Activated CD4-positive, alpha-beta T cell treated with anti-CD3 and anti-CD28 coated beads, Interleukin-2, amount 10 ng/mL, durations not matched to agents 7 days and 5 days (primary cell): Measurements from ENCODE around the gene PIP5K1C. TPM values are rescaled to one million over a fixed set of nuclear protein-coding genes. Genes with fewer than 3 reads are reported as not detected.

ENCODE experiments used
- CTCF ChIA-PET: fragments of 350-600 bp; sonication (Branson Sonifier 250); formaldehyde crosslinking; loops from one replicate; lab custom pipeline; 2021; ENCODE audit warnings: antibody characterized with exemption; lab: Charles Lee
- POLR2A ChIA-PET: fragments of 350-600 bp; sonication (Branson Sonifier 250); formaldehyde crosslinking; loops from one replicate; lab custom pipeline; 2021; ENCODE audit warnings: antibody characterized with exemption; lab: Charles Lee
- DNase-seq: peaks from one replicate; pipeline ENCODE4 v3.0.0-alpha.2; 2020
- H3K27ac Mint-ChIP-seq: one replicate; pipeline ENCODE4 v1.8.0; 2021; ENCODE audit warnings: mild to moderate bottlenecking, moderate library complexity, mixed read lengths
- H3K27me3 Mint-ChIP-seq: one replicate; pipeline ENCODE4 v1.8.0; 2021; ENCODE audit warnings: mixed read lengths
- H3K36me3 Mint-ChIP-seq: one replicate; pipeline ENCODE4 v1.8.0; 2021; ENCODE audit warnings: low read depth, mixed read lengths
- H3K4me1 Mint-ChIP-seq: one replicate; pipeline ENCODE4 v1.8.0; 2021; ENCODE audit warnings: mixed read lengths
- H3K4me3 Mint-ChIP-seq: one replicate; pipeline ENCODE4 v1.8.0; 2021; ENCODE audit warnings: mild to moderate bottlenecking, moderate library complexity, mixed read lengths
- H3K9me3 Mint-ChIP-seq: one replicate; pipeline ENCODE4 v1.8.0; 2021; ENCODE audit warnings: mixed read lengths
- total RNA-seq, 2 experiments: library from RNA; stranded (reverse); gene quantifications; one replicate each; pipeline ENCODE4 v1.2.3, GENCODE V29; 2021

PIP5K1C gene
- total RNA-seq, 2 experiments from 2014 or later: 18.7 to 19.5 TPM

DNA sequence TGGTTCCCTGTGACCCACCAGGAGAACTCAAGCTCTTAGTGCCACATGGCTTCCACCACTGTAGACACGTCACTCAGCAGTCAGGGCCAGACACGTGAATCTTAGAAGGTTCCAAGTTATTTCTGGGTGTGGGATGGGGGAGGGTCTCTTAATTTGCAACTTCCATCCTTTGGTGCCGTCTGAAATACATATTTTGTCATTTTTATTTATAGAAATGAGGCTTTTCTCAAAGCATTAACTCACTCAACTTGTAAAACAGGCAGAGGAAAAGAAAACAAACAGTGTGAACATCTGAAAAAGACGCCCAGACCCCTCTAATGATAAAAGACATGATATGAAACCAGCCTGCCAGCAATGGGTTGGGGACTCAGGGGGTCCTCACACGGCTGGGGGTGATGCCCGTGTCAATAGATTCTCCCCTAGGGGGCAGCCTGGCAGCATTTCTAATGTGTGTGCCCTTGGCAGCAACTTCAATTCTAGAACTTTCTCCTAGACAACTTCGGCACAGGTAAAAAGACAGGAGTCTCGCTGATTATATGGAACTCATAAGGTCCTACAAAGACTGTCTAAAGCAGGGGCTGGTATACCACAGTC, 15.4 kb downstream of the PIP5K1C start:
- Mint-ChIP-seq H3K4me1 (peaks cover 19% of the 10 kb centered on the region), H3K27me3 (no peaks in the 10 kb centered on the region), H3K4me3 (no peak overlapping the region), H3K36me3 (peaks cover 19% of the 10 kb centered on the region), H3K9me3 (peaks cover 6% of the 10 kb centered on the region), H3K27ac (no peak overlapping the region)
- ChIA-PET CTCF (no interaction called here), POLR2A (no interaction called here)
- no peak for DNase-seq

DNA sequence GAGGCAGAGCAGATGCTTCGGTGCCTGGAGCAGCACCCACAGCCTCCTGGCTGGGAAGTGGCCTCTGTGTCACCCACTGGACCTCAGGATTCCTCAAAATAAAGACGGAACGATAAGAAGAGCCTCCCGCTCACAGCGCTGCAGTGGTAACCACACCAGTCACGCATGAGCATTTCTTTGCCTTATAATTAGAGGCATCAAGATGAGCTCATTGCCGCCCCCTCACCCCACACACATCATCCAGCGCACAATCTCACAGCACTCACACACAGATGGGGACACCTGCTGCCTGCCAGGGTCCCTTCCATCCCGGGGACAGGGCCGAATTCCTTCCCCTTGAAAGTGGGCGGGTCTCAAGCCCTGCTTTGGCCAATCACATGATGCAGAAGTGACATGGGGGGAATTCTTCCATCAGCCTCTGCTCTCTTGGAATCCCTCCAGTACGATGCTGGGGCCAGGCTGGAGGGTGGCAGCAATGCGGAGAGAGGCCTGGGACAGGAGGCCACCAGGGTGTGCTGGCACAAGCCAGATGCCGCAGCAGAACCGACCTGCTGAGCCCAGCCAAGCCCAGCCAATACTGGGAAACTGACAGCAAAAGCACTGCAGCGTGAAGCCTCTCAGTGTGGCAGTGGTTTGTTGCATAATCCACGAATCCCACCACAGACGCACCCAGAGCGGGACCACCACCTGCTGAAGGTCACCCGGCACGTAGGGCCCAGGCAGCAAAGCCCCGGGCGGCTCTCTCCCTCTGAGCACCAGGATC, 16.0 kb downstream of the PIP5K1C start:
- Mint-ChIP-seq H3K27ac (no peak overlapping the region), H3K9me3 (peaks cover 6% of the 10 kb centered on the region), H3K4me1 (peaks cover 15% of the 10 kb centered on the region), H3K27me3 (no peaks in the 10 kb centered on the region), H3K4me3 (no peak overlapping the region), H3K36me3 (peaks cover 15% of the 10 kb centered on the region)
- POLR2A ChIA-PET: no interaction called here
- no peak for DNase-seq
- CTCF ChIA-PET: no interaction called here

DNA sequence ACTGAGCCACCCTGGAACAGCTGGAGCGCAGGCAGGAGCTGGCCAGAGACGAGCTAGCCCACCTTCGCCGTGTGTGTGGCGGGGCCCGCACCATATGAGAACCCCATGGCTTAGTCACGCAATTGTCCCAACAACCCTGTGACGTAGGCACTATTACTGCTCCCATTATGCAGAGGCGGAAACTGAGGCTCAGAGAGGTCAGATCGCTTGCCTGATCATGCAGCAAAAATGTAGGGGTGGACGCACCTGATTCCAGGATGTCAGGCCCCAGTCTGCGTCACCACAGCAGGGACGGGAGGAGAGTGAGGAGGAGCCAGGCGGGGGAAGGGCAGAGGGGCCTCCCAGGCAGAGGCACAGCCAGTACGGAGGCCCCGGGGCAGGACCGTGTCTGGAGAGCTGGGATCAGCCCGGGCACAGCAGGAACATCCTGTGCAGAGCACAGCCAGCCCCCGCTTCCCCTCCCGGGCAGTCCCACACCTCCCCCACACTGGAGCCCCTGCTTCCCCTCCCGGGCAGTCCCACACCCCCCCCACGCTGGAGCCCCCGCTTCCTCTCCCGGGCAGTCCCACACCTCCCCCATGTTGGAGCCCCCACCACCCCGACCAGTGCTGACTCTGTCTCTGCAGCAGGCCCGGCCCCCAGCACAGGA, 16.7 kb downstream of the PIP5K1C start:
- H3K4me3 Mint-ChIP-seq: no peak overlapping the region
- H3K9me3 Mint-ChIP-seq: peaks cover 6% of the 10 kb centered on the region
- peaks cover 15% of the 10 kb centered on the region for H3K36me3 Mint-ChIP-seq
- ChIA-PET POLR2A (no interaction called here), CTCF (no interaction called here)
- H3K27me3 Mint-ChIP-seq: no peaks in the 10 kb centered on the region
- no peak for DNase-seq
- no peak overlapping the region for H3K27ac Mint-ChIP-seq
- H3K4me1 Mint-ChIP-seq: peaks cover 14% of the 10 kb centered on the region

DNA sequence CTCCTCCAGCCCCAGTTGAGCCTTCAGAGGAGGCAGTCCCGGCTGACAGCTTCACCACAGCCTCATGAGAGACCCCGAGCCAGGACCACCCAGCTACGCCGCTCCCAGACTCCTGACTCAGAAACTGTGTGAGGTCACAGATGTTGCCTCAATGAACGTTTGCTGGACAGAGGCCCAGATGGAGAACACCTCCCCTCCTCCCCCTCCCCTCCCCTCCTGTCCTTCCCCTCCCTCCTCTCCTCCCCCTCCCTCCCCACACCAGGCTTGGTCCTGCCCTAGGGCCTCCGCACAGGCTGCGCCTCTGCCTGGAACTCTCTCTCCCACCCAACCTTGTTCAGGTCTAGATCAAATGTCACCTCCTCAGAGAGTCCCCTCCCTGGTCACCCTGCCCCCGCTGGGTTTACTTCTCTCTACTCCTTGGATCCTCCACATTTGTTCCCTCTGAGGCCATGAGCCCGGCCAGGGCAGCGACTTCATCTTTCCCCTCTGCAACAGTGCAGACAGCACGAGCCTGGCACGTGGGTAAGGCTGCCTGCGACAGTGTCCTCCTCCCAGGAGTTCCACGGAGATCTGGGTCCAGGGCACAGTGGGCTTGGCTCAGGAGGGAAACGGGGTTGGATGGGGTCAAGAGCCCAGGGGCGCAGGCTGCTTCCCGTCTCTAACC, 17.4 kb downstream of the PIP5K1C start:
- Mint-ChIP-seq H3K27ac (no peak overlapping the region), H3K4me1 (peaks cover 11% of the 10 kb centered on the region), H3K36me3 (peaks cover 15% of the 10 kb centered on the region), H3K9me3 (peaks cover 6% of the 10 kb centered on the region), H3K27me3 (no peaks in the 10 kb centered on the region), H3K4me3 (no peak overlapping the region)
- CTCF ChIA-PET: no interaction called here
- POLR2A ChIA-PET: no interaction called here
- no peak for DNase-seq

DNA sequence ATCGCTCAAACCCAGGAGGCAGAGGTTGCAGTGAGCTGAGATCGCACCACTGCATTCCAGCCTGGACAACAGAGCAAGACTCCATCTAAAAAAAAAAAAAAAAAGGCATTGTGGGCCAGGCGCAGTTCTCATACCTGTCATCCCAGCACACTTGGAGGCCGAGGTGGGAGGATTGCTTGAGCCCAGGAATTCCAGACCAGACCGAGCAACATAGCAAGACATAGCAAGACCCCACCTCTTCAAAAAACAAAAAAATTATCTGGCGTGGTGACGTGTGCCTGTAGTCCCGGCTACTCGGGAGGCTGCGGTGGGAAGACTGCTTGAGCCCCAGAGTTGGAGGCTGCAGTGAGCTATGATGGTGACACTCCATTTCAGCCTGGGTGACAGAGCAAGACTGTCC, 18.0 kb downstream of the PIP5K1C start:
- H3K27ac Mint-ChIP-seq: no peak overlapping the region
- peaks cover 6% of the 10 kb centered on the region for H3K9me3 Mint-ChIP-seq
- peaks cover 9% of the 10 kb centered on the region for H3K4me1 Mint-ChIP-seq
- POLR2A ChIA-PET: no interaction called here
- no peaks in the 10 kb centered on the region for H3K27me3 Mint-ChIP-seq
- no peak overlapping the region for H3K4me3 Mint-ChIP-seq
- no peak for DNase-seq
- H3K36me3 Mint-ChIP-seq: peaks cover 15% of the 10 kb centered on the region
- CTCF ChIA-PET: no interaction called here

DNA sequence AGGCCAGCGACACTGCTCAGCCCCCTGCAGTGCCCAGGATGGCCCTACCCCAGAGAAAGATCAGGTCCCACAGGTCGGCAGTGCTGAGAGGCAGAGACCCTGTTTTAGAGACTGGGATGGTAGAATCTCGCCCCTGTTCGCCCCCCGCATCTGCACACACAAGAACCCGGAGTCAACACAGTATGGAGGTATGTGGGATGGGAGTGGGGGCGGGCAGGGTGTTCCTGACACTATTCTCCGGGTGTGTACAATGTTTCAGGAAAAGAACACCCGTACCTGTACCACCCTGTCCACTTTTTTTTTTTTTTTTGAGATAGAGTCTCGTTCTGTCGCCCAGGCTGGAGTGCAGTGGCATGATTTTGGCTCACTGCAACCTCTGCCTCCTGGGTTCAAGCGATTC, 19.3 kb downstream of the PIP5K1C start:
- Mint-ChIP-seq H3K4me1 (peaks cover 11% of the 10 kb centered on the region), H3K27me3 (no peaks in the 10 kb centered on the region), H3K9me3 (peaks cover 6% of the 10 kb centered on the region), H3K36me3 (peaks cover 15% of the 10 kb centered on the region), H3K27ac (no peak overlapping the region), H3K4me3 (no peak overlapping the region)
- no peak for DNase-seq
- ChIA-PET CTCF (no interaction called here), POLR2A (no interaction called here)

DNA sequence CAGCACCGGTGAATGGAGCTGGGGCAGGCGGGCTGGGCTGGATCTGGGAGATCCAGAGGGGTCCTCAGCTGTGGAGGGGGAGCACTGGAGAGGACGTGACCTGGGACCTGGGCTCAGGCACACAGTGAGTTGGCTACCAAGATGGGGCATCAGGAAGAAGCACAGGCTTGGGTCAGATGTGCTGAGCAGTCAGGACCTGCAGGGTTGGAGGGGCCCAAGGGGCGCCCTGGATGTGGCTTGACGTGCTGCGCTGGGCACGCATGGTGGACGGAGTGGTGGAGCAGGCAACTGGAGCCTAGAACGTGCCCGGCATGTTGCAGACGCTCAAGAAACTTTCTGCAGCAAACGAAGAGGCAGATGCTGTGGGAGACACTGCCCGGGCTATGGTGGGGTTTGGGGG, 20.7 kb downstream of the PIP5K1C start:
- H3K36me3 Mint-ChIP-seq: peaks cover 10% of the 10 kb centered on the region
- no peak for DNase-seq
- CTCF ChIA-PET: no interaction called here
- peaks cover 11% of the 10 kb centered on the region for H3K4me1 Mint-ChIP-seq
- H3K9me3 Mint-ChIP-seq: peaks cover 6% of the 10 kb centered on the region
- no peak overlapping the region for H3K4me3 Mint-ChIP-seq
- POLR2A ChIA-PET: no interaction called here
- no peaks in the 10 kb centered on the region for H3K27me3 Mint-ChIP-seq
- H3K27ac Mint-ChIP-seq: no peak overlapping the region

DNA sequence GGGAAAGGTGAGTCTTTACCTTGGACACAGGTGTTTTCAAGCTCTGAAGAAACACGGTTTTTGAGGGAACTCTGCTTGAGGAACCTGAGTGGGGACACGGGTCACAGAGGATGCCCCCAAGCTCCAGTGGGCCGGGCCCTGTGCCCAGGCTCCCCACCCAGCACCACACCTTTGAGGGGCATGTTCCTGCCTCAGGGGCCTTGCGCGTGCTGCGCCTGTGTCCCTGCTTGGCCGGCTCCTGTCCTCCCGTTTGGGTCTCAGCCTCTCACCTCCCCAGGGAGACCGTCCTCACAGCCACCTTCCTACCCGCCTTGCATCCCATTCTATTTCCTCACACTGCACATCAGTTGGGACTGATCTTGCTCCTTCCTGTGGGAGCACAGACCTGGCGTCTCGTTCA, 21.1 kb downstream of the PIP5K1C start:
- Mint-ChIP-seq H3K4me1 (peaks cover 11% of the 10 kb centered on the region), H3K27ac (no peak overlapping the region), H3K4me3 (no peak overlapping the region), H3K27me3 (no peaks in the 10 kb centered on the region), H3K9me3 (peaks cover 3% of the 10 kb centered on the region), H3K36me3 (peaks cover 5% of the 10 kb centered on the region)
- CTCF ChIA-PET: no interaction called here
- no peak for DNase-seq
- POLR2A ChIA-PET: no interaction called here

DNA sequence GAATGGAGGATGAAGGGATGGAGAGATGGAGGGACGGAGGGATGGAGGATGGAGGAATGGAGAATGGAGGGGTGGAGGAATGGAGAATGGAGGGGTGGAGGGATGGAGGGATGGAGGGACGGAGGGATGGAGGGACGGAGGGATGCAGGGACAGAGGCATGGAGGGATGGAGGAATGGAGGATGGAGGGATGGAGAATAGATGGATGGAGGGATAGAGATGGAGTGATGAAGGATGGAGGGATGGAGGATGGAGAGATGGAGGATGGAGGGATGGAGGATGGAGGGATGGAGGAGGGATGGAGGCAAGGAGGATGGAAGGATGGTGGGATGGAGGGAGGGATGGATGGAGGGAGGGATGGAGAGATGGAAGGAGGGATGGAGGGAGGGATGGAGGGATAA, 22.1 kb downstream of the PIP5K1C start:
- Mint-ChIP-seq H3K9me3 (no peaks in the 10 kb centered on the region), H3K27me3 (no peaks in the 10 kb centered on the region), H3K4me3 (no peak overlapping the region), H3K36me3 (no peaks in the 10 kb centered on the region), H3K4me1 (peaks cover 7% of the 10 kb centered on the region), H3K27ac (no peak overlapping the region)
- ChIA-PET POLR2A (no interaction called here), CTCF (no interaction called here)
- DNase-seq: no peak

DNA sequence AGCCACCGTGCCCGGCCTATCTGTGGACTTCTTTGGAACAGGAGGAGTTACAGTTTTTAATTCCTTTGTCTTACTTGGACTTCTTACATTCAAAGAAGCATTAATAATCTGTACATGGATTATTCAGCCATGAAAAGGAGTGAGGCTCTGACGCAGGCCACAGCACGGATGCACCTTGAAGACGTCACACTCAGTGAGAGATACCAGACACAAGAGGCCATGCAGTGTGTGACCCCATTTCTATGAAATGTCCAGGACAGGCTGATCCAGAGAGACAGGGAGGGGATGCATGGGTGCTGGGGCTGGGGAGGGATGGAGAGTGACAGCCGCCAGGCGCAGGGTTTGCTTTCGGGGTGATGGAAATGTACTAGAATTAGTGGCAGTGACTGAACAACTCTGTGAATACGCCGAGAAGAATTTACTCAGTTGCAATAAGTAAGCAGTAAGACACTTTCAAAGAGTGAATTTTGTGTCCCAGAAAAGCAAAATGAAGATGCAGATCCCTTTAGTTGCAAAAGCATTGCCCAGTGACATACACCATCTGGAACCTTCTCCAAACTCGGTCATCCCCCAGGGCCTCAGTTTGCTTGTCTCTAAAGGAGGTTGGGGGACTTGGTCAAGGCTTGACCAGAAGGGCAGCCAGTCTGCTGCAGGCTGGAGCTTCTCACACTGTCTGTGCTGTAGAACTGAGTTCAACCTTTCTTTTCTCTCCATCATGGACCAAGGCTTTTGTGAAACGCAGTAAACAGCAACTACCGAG, 25.3 kb downstream of the PIP5K1C start:
- Mint-ChIP-seq H3K27ac (no peak overlapping the region), H3K36me3 (no peaks in the 10 kb centered on the region), H3K27me3 (no peaks in the 10 kb centered on the region), H3K9me3 (no peaks in the 10 kb centered on the region), H3K4me1 (peaks cover 23% of the 10 kb centered on the region), H3K4me3 (no peak overlapping the region)
- CTCF ChIA-PET: interaction anchor here (0.8 kb wide), 1 partner anchor 15 kb away, joined by 3 read pairs; no protein-coding TSS in a partner anchor
- POLR2A ChIA-PET: no interaction called here
- no peak for DNase-seq

DNA sequence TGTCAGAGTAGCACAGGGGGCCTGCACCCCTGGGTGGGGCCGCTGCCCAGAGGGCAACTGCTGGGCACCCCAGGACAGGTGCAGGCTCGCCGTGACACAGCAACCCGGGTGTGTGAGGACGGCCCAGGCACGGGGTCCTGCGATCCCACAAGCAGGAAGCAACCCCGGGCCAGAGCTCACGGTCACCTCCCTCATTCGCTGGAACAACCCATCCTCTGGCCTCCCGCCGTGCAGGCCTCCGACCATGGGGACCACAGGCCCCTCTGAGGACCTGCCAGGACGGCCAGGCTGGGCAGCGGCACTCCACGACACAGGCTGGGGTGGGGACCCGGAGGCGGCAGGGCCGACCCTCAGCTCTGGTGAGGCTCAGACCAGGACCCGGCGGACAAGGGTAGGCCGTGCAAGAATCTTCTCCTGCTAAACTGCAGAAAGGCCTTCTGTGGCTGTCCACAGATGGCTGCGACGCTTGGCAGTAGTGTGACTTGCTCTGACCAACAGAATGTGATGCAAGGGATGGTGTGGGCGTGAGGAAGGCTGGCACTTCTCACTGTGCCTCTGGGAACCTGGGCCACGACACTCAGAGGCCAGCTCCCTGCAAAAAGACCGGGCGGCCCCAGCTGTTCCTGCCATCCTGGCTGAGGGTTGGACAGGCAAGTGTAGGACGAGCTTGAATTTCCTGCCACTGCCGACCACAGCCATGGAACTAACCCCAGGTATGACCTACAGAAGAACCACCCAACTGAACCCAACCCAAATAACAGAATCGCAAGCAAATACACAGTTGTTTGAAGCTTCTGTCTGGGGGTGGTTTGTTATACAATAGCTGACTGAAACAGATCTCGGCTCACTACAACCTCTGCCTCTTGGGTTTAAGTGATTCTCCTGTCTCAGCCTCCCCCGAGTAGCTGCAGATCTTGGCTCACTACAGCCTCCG, 26.5 kb downstream of the PIP5K1C start:
- POLR2A ChIA-PET: no interaction called here
- CTCF ChIA-PET: interaction anchor here (0.8 kb wide), 2 partner anchors 16 to 19 kb away, joined by 3 read pairs; no protein-coding TSS in a partner anchor
- Mint-ChIP-seq H3K4me1 (peaks cover 23% of the 10 kb centered on the region), H3K4me3 (no peak overlapping the region), H3K27ac (no peak overlapping the region), H3K36me3 (no peaks in the 10 kb centered on the region), H3K27me3 (no peaks in the 10 kb centered on the region), H3K9me3 (no peaks in the 10 kb centered on the region)
- no peak for DNase-seq

DNA sequence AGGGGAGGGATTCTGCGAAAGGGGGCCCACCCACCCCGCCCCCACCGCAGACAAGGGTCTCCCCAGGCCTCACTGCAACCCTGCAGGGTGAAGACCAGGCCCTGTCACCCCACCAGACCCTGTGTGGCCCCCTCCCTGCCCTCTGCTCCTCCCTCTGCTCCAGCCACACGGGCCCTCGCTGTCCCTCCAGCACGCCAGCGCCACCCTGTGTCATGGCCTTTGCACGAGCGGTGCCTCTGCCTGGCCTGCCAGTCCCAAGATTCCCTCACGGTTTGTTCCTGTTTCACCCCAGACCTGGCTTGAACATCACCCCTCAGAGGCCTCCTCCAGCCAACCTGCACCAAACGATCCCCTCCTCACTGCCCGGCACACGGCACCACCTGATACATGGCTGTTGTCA, 27.3 kb downstream of the PIP5K1C start:
- DNase-seq: no peak
- Mint-ChIP-seq H3K4me1 (peaks cover 23% of the 10 kb centered on the region), H3K27me3 (no peaks in the 10 kb centered on the region), H3K27ac (no peak overlapping the region), H3K9me3 (no peaks in the 10 kb centered on the region), H3K36me3 (no peaks in the 10 kb centered on the region), H3K4me3 (no peak overlapping the region)
- CTCF ChIA-PET: no interaction called here
- POLR2A ChIA-PET: no interaction called here
